NOMO-1 (cell line): Measurements from ENCODE around the gene HOXD10.

Experiments
- DNase-seq, 2 experiments: peaks; one replicate each; lab custom pipeline; 2025; ENCODE audit not compliant: unreplicated experiment in 2 of 2; lab: John Stamatoyannopoulos, UW

The HOXD10 gene

GRCh38 chr2:176082525-176082823 lies 34.1 kb upstream of the HOXD10 start:
- DNase-seq, result no peak

- DNase-seq, result no peak
Observed at GRCh38 chr2:176082824-176083751, 33.5 kb upstream of the HOXD10 start.

- DNase-seq, result no peak
Observed at GRCh38 chr2:176083796-176084261, 32.7 kb upstream of the HOXD10 start, which contains the start of gene EVX2. Gene EVX2, minus strand, starts transcription at chr2:176083962. Its CDS starts 186 bp downstream, at chr2:176083776.

GRCh38 chr2:176084611-176085119 lies 31.9 kb upstream of the HOXD10 start:
- DNase-seq, result no peak

GRCh38 chr2:176085120-176085788 lies 31.3 kb upstream of the HOXD10 start:
- no peak for DNase-seq

GRCh38 chr2:176085861-176086771 lies 30.5 kb upstream of the HOXD10 start:
- no peak for DNase-seq

GRCh38 chr2:176087330-176088047 lies 29.1 kb upstream of the HOXD10 start:
- no peak for DNase-seq

GRCh38 chr2:176088048-176088936 lies 28.3 kb upstream of the HOXD10 start:
- peak; percentile 38 to 57 for DNase-seq

- no peak for DNase-seq
Observed at GRCh38 chr2:176088937-176089842, 27.4 kb upstream of the HOXD10 start.

- DNase-seq, result no peak
Observed at GRCh38 chr2:176089843-176090395, 26.7 kb upstream of the HOXD10 start.

- no peak for DNase-seq
Observed at GRCh38 chr2:176090862-176091261, 25.7 kb upstream of the HOXD10 start.

GRCh38 chr2:176091329-176092258 lies 25.0 kb upstream of the HOXD10 start:
- no peak for DNase-seq

- no peak for DNase-seq
Observed at GRCh38 chr2:176092270-176093144, 24.1 kb upstream of the HOXD10 start, which contains the start of gene HOXD13. Gene HOXD13, plus strand, starts transcription at chr2:176092721. Its CDS starts 170 bp downstream, at chr2:176092891.

- DNase-seq, result no peak
Observed at GRCh38 chr2:176093145-176093897, 23.3 kb upstream of the HOXD10 start.

GRCh38 chr2:176093898-176094249 lies 22.7 kb upstream of the HOXD10 start:
- no peak for DNase-seq
